Ishikawa (cell line): ENCODE data around the gene CPE.

Experiments
- CEBPB ChIP-seq: IDR thresholded peaks from 2 replicates; pipeline ENCODE4 v1.6.1; 2012
- CREB1 ChIP-seq: IDR thresholded peaks from 2 replicates; pipeline ENCODE4 v1.6.1; 2012; ENCODE audit warnings: low read depth
- EGR1 ChIP-seq: IDR thresholded peaks from 2 replicates; pipeline ENCODE4 v1.6.1; 2012
- FOXM1 ChIP-seq: IDR thresholded peaks from 2 replicates; pipeline ENCODE4 v1.6.1; 2012; ENCODE audit warnings: low read depth, borderline replicate concordance
- RAD21 ChIP-seq: IDR thresholded peaks from 2 replicates; pipeline ENCODE4 v1.6.1; 2012; ENCODE audit warnings: low read depth
- TAF1 ChIP-seq: IDR thresholded peaks from 2 replicates; pipeline ENCODE4 v1.6.1; 2012; ENCODE audit warnings: low read depth, mild to moderate bottlenecking
- TCF12 ChIP-seq: IDR thresholded peaks from 2 replicates; pipeline ENCODE4 v1.6.1; 2012; ENCODE audit warnings: low read depth
- TEAD4 ChIP-seq: IDR thresholded peaks from 2 replicates; pipeline ENCODE4 v1.6.1; 2012
- YY1 ChIP-seq: IDR thresholded peaks from 2 replicates; pipeline ENCODE4 v1.6.1; 2012; ENCODE audit warnings: low read depth
- TF ChIP-seq, protein P1 (sequence below): IDR thresholded peaks from 2 replicates; pipeline ENCODE4 v1.6.1; 2012
- TF ChIP-seq, protein P2 (sequence below): IDR thresholded peaks from 2 replicates; pipeline ENCODE4 v1.6.1; 2012; ENCODE audit warnings: low read depth, mild to moderate bottlenecking
- TF ChIP-seq, protein P3 (sequence below): IDR thresholded peaks from 2 replicates; pipeline ENCODE4 v1.6.1; 2012

GRCh38 chr4:165403048-165403447, 24.2 kb downstream of the CPE start:
- TF ChIP-seq FOXM1, result no peak
- no peak for TF ChIP-seq CEBPB
- TF ChIP-seq TEAD4, result no peak
- TF ChIP-seq RAD21, result no peak
- no peak for TF ChIP-seq EGR1
- TF ChIP-seq CREB1, result no peak
- TF ChIP-seq, protein P1, sequence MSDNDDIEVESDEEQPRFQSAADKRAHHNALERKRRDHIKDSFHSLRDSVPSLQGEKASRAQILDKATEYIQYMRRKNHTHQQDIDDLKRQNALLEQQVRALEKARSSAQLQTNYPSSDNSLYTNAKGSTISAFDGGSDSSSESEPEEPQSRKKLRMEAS, result no peak
- TF ChIP-seq TCF12, result no peak
- TF ChIP-seq, protein P2, sequence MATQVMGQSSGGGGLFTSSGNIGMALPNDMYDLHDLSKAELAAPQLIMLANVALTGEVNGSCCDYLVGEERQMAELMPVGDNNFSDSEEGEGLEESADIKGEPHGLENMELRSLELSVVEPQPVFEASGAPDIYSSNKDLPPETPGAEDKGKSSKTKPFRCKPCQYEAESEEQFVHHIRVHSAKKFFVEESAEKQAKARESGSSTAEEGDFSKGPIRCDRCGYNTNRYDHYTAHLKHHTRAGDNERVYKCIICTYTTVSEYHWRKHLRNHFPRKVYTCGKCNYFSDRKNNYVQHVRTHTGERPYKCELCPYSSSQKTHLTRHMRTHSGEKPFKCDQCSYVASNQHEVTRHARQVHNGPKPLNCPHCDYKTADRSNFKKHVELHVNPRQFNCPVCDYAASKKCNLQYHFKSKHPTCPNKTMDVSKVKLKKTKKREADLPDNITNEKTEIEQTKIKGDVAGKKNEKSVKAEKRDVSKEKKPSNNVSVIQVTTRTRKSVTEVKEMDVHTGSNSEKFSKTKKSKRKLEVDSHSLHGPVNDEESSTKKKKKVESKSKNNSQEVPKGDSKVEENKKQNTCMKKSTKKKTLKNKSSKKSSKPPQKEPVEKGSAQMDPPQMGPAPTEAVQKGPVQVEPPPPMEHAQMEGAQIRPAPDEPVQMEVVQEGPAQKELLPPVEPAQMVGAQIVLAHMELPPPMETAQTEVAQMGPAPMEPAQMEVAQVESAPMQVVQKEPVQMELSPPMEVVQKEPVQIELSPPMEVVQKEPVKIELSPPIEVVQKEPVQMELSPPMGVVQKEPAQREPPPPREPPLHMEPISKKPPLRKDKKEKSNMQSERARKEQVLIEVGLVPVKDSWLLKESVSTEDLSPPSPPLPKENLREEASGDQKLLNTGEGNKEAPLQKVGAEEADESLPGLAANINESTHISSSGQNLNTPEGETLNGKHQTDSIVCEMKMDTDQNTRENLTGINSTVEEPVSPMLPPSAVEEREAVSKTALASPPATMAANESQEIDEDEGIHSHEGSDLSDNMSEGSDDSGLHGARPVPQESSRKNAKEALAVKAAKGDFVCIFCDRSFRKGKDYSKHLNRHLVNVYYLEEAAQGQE, result no peak
- TF ChIP-seq YY1, result no peak
- no peak for TF ChIP-seq TAF1
- TF ChIP-seq, protein P3, sequence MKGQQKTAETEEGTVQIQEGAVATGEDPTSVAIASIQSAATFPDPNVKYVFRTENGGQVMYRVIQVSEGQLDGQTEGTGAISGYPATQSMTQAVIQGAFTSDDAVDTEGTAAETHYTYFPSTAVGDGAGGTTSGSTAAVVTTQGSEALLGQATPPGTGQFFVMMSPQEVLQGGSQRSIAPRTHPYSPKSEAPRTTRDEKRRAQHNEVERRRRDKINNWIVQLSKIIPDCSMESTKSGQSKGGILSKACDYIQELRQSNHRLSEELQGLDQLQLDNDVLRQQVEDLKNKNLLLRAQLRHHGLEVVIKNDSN, result no peak
